Measurements from ENCODE around the gene CCSER1. TPM values are rescaled to one million over a fixed set of nuclear protein-coding genes. Genes with fewer than 3 reads are reported as not detected.

The CCSER1 gene
- total RNA-seq, 1 experiment from 2014 or later: 4.1 TPM

GRCh38 chr4:90163872-90164271 lies 36.7 kb downstream of the CCSER1 start:
- Mint-ChIP-seq H3K27me3 (ENCODE audit: insufficient read depth, unreplicated experiment) (no peaks in the 10 kb centered on the region), H3K36me3 (ENCODE audit: insufficient read depth, unreplicated experiment) (no peaks in the 10 kb centered on the region)

DNA sequence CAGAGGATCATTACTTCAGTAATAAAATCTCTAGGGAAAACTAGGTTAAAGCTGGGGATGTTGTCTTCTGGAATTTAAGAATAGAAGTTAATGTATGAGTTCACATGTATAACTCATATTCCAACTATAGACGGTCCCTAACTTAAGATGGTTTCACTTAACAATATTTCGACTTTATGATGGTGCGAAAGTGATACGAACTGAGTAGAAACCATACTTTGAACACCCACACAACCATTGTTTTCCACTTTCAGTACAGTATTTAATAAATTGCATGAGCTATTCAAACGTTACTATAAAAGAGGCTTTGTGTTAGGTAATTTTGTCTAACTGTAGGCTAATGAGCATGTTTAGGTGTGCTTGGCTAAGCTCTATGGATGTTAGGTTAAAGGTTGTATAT lies 38.7 kb downstream of the CCSER1 start:
- ChIA-PET CTCF (no interaction called here), POLR2A (no interaction called here)
- BruUV-seq (replicated peaks): no TSS peak
- DNase-seq: no peak
- Mint-ChIP-seq H3K4me1 (ENCODE audit: low read depth, unreplicated experiment) (no peaks in the 10 kb centered on the region), H3K9me3 (ENCODE audit: unreplicated experiment) (peaks cover 15% of the 10 kb centered on the region), H3K27ac (ENCODE audit: unreplicated experiment) (no peak overlapping the region), H3K27me3 (ENCODE audit: insufficient read depth, unreplicated experiment) (no peaks in the 10 kb centered on the region), H3K4me3 (ENCODE audit: unreplicated experiment) (no peak overlapping the region), H3K36me3 (ENCODE audit: insufficient read depth, unreplicated experiment) (no peaks in the 10 kb centered on the region)
- intact Hi-C loops (cut with micrococcal nuclease; ENCODE audit: unreplicated experiment): no loop called here
- H3K9me3 ChIP-seq: no peaks in the 10 kb centered on the region
- no peaks in the 10 kb centered on the region for H3K36me3 ChIP-seq (ENCODE audit: control insufficient read depth, insufficient read depth, low read length)
- no peak for TF ChIP-seq CTCF (IDR thresholded peaks at IDR 0.05; ENCODE audit: insufficient read depth in 1 of 2, low read depth in 1 of 2, low read length in 1 of 2, severe bottlenecking in 1 of 2, unreplicated experiment in 1 of 2)
- no peak overlapping the region for H3K4me3 ChIP-seq (ENCODE audit: low read depth, low read length)
- H3K4me1 ChIP-seq: no peaks in the 10 kb centered on the region
- H3K27me3 ChIP-seq (replicated peaks; ENCODE audit: control insufficient read depth, insufficient read depth, low read length): no peaks in the 10 kb centered on the region

More at GRCh38 chr4:90163872-90164271, 36.7 kb downstream of the CCSER1 start:
- Mint-ChIP-seq H3K4me3 (ENCODE audit: unreplicated experiment) (no peak overlapping the region), H3K27ac (ENCODE audit: unreplicated experiment) (no peak overlapping the region), H3K4me1 (ENCODE audit: low read depth, unreplicated experiment) (peaks cover 15% of the 10 kb centered on the region), H3K9me3 (ENCODE audit: unreplicated experiment) (no peaks in the 10 kb centered on the region)
- intact Hi-C loops (cut with micrococcal nuclease; ENCODE audit: unreplicated experiment): no loop called here
- no peak for TF ChIP-seq CTCF (IDR thresholded peaks at IDR 0.05; ENCODE audit: insufficient read depth in 1 of 2, low read depth in 1 of 2, low read length in 1 of 2, severe bottlenecking in 1 of 2, unreplicated experiment in 1 of 2)
- DNase-seq: no peak
- no TSS peak for BruUV-seq (replicated peaks)
- H3K9me3 ChIP-seq: no peaks in the 10 kb centered on the region
- no peaks in the 10 kb centered on the region; the same call in 1 of the 2 replicates for H3K4me1 ChIP-seq
- no peaks in the 10 kb centered on the region for H3K36me3 ChIP-seq (ENCODE audit: control insufficient read depth, insufficient read depth, low read length)
- POLR2A ChIA-PET: no interaction called here
- CTCF ChIA-PET: no interaction called here
- no peaks in the 10 kb centered on the region for H3K27me3 ChIP-seq (replicated peaks; ENCODE audit: control insufficient read depth, insufficient read depth, low read length)
- no peak overlapping the region for H3K4me3 ChIP-seq (ENCODE audit: low read depth, low read length)

DNA sequence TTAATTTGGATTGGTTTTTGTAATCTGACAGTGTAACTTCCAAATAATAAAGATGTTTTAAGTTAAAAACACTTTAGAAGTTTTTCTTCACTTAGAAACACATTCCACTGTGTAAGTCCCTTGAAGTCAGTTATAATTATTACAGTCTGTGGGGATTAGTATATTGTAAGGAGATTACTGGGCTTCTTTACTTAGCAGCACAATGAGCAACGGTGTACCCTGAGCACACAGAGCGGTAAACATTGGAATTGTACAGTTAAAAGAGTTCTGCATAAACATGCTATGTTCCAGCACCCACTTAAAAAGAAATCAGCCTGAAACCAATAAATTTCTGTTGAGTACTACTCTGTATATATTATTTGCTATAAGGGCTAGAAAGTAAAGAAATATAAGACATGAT lies 44.3 kb downstream of the CCSER1 start:
- no peaks in the 10 kb centered on the region for H3K36me3 ChIP-seq (ENCODE audit: control insufficient read depth, insufficient read depth, low read length)
- intact Hi-C loops (cut with micrococcal nuclease; ENCODE audit: unreplicated experiment): loop anchor here (1.0 kb wide), 1 partner anchor 23 kb away; no protein-coding TSS in a partner anchor

More for the DNA sequence above, 44.3 kb downstream of the CCSER1 start:
- peaks cover 45% of the 10 kb centered on the region for H3K4me1 ChIP-seq
- BruUV-seq (replicated peaks): no TSS peak
- H3K4me3 ChIP-seq (ENCODE audit: low read depth, low read length): no peak overlapping the region
- Mint-ChIP-seq H3K27ac (ENCODE audit: unreplicated experiment) (no peak overlapping the region), H3K4me3 (ENCODE audit: unreplicated experiment) (no peak overlapping the region), H3K36me3 (ENCODE audit: insufficient read depth, unreplicated experiment) (peaks cover 9% of the 10 kb centered on the region), H3K9me3 (ENCODE audit: unreplicated experiment) (peaks cover 15% of the 10 kb centered on the region), H3K27me3 (ENCODE audit: insufficient read depth, unreplicated experiment) (no peaks in the 10 kb centered on the region), H3K4me1 (ENCODE audit: low read depth, unreplicated experiment) (peaks cover 46% of the 10 kb centered on the region)
- POLR2A ChIA-PET: no interaction called here
- CTCF ChIA-PET: no interaction called here
- H3K27me3 ChIP-seq (replicated peaks; ENCODE audit: control insufficient read depth, insufficient read depth, low read length): no peaks in the 10 kb centered on the region
- no peak for TF ChIP-seq CTCF (IDR thresholded peaks at IDR 0.05; ENCODE audit: insufficient read depth in 1 of 2, low read depth in 1 of 2, low read length in 1 of 2, severe bottlenecking in 1 of 2, unreplicated experiment in 1 of 2)
- no peak for DNase-seq
- no peaks in the 10 kb centered on the region for H3K9me3 ChIP-seq

All from Caco-2 (cell line).